ENCODE measurements around the gene FCN1. TPM values are rescaled to one million over a fixed set of nuclear protein-coding genes. Genes with fewer than 3 reads are reported as not detected.

Gene FCN1
- total RNA-seq, 1 donor from 2014 or later = 2.9 TPM

DNA sequence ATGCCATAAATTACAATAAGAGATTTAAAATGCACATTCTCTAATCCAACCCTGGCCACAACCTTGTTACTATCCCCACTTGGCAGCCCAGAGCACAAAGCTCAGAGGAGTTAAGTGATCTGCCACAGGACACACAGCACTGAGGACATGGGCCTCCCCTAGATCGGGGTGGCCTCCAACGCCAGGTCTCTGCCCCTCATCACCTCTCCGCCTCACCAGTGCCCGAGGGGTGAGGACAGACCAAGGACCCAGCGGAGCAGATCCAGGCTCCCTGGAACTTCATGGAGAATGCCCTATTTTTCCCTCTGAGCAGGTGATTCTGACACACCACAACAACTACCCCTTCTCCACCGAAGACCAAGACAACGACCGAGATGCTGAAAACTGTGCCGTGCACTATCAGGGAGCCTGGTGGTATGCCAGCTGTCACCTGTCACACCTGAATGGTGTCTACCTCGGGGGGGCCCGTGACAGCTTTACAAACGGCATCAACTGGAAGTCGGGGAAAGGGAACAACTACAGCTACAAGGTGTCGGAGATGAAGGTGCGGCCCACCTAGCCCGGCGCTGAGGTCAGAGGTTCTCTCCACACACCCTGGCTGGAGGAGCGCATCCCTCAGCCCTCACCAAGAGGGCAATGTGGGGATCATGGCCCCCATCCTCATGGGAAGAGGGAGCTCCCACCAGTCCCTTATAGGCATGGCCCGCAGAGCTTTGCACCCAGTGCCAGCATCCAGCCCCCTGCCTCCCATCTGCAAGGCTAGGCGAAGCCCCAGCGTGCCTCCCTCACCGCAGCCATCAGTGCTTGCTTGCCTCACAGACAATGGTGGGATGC lies 49.6 kb downstream of the FCN1 start:
- H3K9me3 ChIP-seq (replicated peaks) = no peaks in the 10 kb centered on the region
- H3K4me3 ChIP-seq = no peak overlapping the region
- peaks cover 9% of the 10 kb centered on the region for H3K27me3 ChIP-seq (ENCODE audit: low read depth)
- no peak for DNase-seq
- TF ChIP-seq, protein P1, sequence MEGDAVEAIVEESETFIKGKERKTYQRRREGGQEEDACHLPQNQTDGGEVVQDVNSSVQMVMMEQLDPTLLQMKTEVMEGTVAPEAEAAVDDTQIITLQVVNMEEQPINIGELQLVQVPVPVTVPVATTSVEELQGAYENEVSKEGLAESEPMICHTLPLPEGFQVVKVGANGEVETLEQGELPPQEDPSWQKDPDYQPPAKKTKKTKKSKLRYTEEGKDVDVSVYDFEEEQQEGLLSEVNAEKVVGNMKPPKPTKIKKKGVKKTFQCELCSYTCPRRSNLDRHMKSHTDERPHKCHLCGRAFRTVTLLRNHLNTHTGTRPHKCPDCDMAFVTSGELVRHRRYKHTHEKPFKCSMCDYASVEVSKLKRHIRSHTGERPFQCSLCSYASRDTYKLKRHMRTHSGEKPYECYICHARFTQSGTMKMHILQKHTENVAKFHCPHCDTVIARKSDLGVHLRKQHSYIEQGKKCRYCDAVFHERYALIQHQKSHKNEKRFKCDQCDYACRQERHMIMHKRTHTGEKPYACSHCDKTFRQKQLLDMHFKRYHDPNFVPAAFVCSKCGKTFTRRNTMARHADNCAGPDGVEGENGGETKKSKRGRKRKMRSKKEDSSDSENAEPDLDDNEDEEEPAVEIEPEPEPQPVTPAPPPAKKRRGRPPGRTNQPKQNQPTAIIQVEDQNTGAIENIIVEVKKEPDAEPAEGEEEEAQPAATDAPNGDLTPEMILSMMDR (IDR thresholded peaks at IDR 0.05; ENCODE audit: borderline replicate concordance) = no peak
- H3K27ac ChIP-seq (replicated peaks) = no peak overlapping the region
- H3K36me3 ChIP-seq = no peaks in the 10 kb centered on the region
- intact Hi-C loops (cut with micrococcal nuclease) = no loop called here
- H3K4me1 ChIP-seq = peaks cover 31% of the 10 kb centered on the region

DNA sequence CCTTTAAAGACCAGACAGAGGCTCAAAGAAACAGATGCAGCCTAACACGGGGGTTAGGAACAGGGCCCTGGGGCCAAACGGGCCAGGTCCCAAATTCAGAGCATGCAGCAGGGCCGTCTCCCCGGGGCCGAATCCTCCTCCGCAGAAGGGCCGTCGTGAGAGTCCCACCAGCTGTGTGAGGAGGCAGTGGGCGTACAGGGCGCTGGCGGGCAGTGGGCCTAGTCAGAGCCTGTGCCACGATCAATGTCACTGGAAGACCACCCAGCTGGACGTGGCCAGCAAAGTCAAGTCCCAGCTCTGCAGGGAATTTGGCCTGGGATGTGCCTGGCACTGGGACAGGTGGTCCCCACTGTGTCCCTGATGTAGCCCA lies 52.9 kb downstream of the FCN1 start:
- intact Hi-C loops (cut with micrococcal nuclease) = no loop called here
- Histone ChIP-seq H3K36me3 (no peaks in the 10 kb centered on the region), H3K27ac (replicated peaks) (no peak overlapping the region), H3K27me3 (ENCODE audit: low read depth) (no peaks in the 10 kb centered on the region), H3K9me3 (replicated peaks) (peaks cover 6% of the 10 kb centered on the region), H3K4me1 (peaks cover 14% of the 10 kb centered on the region), H3K4me3 (no peak overlapping the region)
- TF ChIP-seq, protein P1 (IDR thresholded peaks at IDR 0.05; ENCODE audit: borderline replicate concordance) = no peak
- DNase-seq = no peak

DNA sequence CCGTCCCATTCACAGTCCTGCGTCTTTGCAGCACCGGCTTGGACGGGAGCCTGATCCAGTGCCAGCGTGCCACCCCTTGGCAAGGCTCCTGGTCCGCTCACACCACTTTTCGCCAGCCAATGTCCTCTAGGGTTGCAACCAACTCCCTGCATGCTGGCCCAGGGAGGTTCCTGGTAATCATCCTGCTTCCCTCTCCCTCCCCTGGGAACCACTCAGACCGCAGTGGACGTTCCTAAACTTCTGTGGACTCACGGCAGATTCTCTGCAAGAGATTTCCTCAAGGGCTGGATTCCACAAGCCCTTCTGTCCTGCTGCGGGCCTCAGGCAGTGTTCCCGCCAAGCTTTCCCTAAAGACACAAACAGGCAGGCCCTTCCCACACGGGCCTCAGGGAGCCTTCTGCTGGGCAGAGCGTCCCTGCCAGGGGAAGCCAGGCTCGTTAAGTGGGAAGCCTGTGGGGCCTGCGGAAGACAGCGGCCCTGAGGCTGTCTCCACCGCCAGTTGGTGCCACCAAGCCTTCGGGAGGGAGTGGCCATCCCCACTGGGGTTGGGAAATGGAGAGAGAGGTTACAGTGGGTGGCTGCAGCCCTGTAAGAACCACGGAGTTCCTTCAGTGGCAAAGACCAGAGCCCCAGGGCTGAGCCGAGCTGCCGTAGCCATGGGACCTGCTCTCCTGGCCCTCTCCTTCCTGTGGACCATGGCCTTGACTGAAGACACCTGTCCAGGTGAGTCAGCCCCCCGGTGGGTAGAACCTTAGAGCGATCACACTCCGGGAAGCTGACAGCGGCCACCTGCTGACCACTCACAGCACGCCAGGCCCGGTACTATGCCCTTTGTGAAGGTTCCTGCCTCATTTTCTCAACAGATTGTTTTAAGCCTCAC lies 53.5 kb downstream of the FCN1 start:
- H3K4me1 ChIP-seq = peaks cover 14% of the 10 kb centered on the region
- intact Hi-C loops (cut with micrococcal nuclease) = no loop called here
- TF ChIP-seq, protein P1 (IDR thresholded peaks at IDR 0.05; ENCODE audit: borderline replicate concordance) = no peak
- no peak overlapping the region for H3K4me3 ChIP-seq
- H3K9me3 ChIP-seq (replicated peaks) = peaks cover 6% of the 10 kb centered on the region
- peak overlapping the region; percentile 52 for H3K27ac ChIP-seq (replicated peaks)
- no peaks in the 10 kb centered on the region for H3K27me3 ChIP-seq (ENCODE audit: low read depth)
- no peaks in the 10 kb centered on the region for H3K36me3 ChIP-seq
- DNase-seq = peak; percentile 35

DNA sequence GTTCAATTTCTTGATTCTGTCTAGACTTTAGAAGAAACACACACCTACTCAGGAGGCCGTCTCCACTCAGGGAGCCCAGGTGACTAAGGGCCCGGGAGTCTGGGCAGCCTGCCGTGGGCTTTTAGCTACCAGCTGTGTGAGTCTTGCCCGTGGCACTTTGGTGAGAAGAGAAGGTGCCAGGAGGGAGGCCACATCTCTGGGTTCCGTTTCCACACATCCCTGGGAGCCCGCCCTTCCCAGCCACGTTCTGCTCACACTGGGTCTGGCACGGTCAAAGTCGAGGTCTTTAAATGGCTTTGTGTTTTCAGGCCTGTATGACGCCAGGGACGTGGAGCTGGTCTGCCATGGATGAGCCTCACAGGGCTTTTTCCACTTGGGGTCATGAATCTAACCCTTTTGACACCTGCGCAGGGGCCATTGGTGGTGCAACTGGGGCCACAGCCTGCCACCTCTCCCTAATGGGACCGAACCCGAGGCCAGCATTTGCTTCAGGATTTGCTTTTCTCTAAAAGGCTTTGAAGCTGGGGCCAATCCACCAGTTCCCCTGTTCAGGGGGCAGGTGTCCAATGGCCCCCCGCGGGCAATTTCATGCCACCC lies 54.3 kb downstream of the FCN1 start:
- no peaks in the 10 kb centered on the region for H3K27me3 ChIP-seq (ENCODE audit: low read depth)
- no peak overlapping the region for H3K4me3 ChIP-seq
- H3K4me1 ChIP-seq = peaks cover 14% of the 10 kb centered on the region
- peaks cover 12% of the 10 kb centered on the region for H3K9me3 ChIP-seq (replicated peaks)
- intact Hi-C loops (cut with micrococcal nuclease) = no loop called here
- DNase-seq = no peak
- TF ChIP-seq, protein P1 (IDR thresholded peaks at IDR 0.05; ENCODE audit: borderline replicate concordance) = no peak
- no peak overlapping the region for H3K27ac ChIP-seq (replicated peaks)
- no peaks in the 10 kb centered on the region for H3K36me3 ChIP-seq

DNA sequence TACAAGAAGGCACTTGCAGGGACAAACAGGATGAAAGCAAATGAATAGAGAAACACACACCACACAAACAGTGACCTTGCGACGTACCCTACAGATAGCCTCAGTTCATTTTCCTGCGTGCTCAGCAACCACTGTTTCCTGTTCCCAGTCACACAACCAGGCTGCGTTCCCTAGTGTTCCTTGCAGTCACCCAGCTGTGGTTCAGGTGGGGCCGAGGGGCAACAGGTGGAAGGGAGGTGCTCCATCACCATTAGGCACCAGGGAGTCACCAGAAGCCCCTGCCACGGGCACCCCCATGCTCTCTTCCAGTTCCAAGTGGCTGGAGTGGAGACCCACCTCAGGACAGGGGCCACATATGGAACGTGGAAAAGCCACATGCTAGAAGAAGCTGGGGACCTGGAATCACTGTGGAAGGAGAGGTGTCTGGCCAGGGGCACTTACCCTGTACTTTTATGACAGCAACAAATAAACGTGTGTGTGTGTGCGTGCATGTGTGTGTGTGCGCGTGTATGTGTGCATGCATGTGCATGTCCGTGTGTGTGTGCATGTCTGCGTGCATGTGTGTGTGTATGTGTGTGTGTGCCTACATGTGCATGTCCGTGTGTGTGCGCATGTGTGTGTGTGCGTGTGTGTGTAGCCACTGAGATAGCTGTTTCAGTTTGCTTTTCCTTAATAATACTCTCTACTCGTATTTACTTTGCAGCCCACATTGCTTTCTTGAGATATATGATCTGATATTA lies 55.9 kb downstream of the FCN1 start:
- intact Hi-C loops (cut with micrococcal nuclease) = no loop called here
- no peak overlapping the region for H3K27ac ChIP-seq (replicated peaks)
- no peak for DNase-seq
- H3K27me3 ChIP-seq (ENCODE audit: low read depth) = peaks cover 3% of the 10 kb centered on the region
- TF ChIP-seq, protein P1 (IDR thresholded peaks at IDR 0.05; ENCODE audit: borderline replicate concordance) = no peak
- H3K36me3 ChIP-seq = no peaks in the 10 kb centered on the region
- H3K4me3 ChIP-seq = no peak overlapping the region
- H3K4me1 ChIP-seq = peaks cover 14% of the 10 kb centered on the region
- H3K9me3 ChIP-seq (replicated peaks) = peaks cover 12% of the 10 kb centered on the region

Measured in left ventricle myocardium inferior (tissue), 1 donor.